ENCODE measurements around the gene CBY1. TPM values are rescaled to one million over a fixed set of nuclear protein-coding genes. Genes with fewer than 3 reads are reported as not detected.

CBY1 gene
- total and polyA plus RNA-seq, 9 of the 15 experiments (the other 6 are each of a cell fraction or from before 2014, with no cell fraction given) = 5.7 to 19.7 (median 10.8) TPM

GRCh38 chr22:38706101-38706900, 49.9 kb downstream of the CBY1 start (continued):
- TF ChIP-seq TCF15 (CRISPR knock-in tag; IDR thresholded peaks at IDR 0.05) (no peak), SMAD2 (IDR thresholded peaks at IDR 0.05; ENCODE audit: low read depth, low read length) (no peak), ELF4 (CRISPR knock-in tag; IDR thresholded peaks at IDR 0.05) (no peak), CC2D1A (IDR thresholded peaks at IDR 0.05) (no peak), MAX (CRISPR knock-in tag; IDR thresholded peaks at IDR 0.05) (peak; percentile 54; the same call in 1 of the 2 replicates), E2F6 (IDR thresholded peaks at IDR 0.05; ENCODE audit: borderline replicate concordance in 1 of 2, extremely low read depth in 1 of 2, insufficient read depth in 1 of 2, insufficient read length in 1 of 2, low read depth in 1 of 2, low read length in 1 of 2, poor library complexity in 1 of 2, severe bottlenecking in 1 of 2) (peak; percentile 27 to 53), NONO (IDR thresholded peaks at IDR 0.05; ENCODE audit: low read depth in 2 of 2, low read length in 1 of 2) (no peak), RUNX1 (IDR thresholded peaks at IDR 0.05; ENCODE audit: low read depth) (no peak), HCFC1 (IDR thresholded peaks at IDR 0.05; ENCODE audit: low read depth, low read length) (no peak), SMARCC2 (IDR thresholded peaks at IDR 0.05; ENCODE audit: low read depth) (no peak), FOXJ2 (tag; IDR thresholded peaks at IDR 0.05) (no peak), ZNF263 (CRISPR knock-in tag; IDR thresholded peaks at IDR 0.05; ENCODE audit: borderline replicate concordance) (no peak)
- TF ChIP-seq, protein P1, sequence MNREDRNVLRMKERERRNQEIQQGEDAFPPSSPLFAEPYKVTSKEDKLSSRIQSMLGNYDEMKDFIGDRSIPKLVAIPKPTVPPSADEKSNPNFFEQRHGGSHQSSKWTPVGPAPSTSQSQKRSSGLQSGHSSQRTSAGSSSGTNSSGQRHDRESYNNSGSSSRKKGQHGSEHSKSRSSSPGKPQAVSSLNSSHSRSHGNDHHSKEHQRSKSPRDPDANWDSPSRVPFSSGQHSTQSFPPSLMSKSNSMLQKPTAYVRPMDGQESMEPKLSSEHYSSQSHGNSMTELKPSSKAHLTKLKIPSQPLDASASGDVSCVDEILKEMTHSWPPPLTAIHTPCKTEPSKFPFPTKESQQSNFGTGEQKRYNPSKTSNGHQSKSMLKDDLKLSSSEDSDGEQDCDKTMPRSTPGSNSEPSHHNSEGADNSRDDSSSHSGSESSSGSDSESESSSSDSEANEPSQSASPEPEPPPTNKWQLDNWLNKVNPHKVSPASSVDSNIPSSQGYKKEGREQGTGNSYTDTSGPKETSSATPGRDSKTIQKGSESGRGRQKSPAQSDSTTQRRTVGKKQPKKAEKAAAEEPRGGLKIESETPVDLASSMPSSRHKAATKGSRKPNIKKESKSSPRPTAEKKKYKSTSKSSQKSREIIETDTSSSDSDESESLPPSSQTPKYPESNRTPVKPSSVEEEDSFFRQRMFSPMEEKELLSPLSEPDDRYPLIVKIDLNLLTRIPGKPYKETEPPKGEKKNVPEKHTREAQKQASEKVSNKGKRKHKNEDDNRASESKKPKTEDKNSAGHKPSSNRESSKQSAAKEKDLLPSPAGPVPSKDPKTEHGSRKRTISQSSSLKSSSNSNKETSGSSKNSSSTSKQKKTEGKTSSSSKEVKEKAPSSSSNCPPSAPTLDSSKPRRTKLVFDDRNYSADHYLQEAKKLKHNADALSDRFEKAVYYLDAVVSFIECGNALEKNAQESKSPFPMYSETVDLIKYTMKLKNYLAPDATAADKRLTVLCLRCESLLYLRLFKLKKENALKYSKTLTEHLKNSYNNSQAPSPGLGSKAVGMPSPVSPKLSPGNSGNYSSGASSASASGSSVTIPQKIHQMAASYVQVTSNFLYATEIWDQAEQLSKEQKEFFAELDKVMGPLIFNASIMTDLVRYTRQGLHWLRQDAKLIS (CRISPR knock-in tag; IDR thresholded peaks at IDR 0.05) = 0 out of 2 replicates have a peak, but pooled peaks have one; percentile 31
- TF ChIP-seq, protein P2, sequence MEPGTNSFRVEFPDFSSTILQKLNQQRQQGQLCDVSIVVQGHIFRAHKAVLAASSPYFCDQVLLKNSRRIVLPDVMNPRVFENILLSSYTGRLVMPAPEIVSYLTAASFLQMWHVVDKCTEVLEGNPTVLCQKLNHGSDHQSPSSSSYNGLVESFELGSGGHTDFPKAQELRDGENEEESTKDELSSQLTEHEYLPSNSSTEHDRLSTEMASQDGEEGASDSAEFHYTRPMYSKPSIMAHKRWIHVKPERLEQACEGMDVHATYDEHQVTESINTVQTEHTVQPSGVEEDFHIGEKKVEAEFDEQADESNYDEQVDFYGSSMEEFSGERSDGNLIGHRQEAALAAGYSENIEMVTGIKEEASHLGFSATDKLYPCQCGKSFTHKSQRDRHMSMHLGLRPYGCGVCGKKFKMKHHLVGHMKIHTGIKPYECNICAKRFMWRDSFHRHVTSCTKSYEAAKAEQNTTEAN (CRISPR knock-in tag; IDR thresholded peaks at IDR 0.05) = no peak
- TF ChIP-seq, protein P3, sequence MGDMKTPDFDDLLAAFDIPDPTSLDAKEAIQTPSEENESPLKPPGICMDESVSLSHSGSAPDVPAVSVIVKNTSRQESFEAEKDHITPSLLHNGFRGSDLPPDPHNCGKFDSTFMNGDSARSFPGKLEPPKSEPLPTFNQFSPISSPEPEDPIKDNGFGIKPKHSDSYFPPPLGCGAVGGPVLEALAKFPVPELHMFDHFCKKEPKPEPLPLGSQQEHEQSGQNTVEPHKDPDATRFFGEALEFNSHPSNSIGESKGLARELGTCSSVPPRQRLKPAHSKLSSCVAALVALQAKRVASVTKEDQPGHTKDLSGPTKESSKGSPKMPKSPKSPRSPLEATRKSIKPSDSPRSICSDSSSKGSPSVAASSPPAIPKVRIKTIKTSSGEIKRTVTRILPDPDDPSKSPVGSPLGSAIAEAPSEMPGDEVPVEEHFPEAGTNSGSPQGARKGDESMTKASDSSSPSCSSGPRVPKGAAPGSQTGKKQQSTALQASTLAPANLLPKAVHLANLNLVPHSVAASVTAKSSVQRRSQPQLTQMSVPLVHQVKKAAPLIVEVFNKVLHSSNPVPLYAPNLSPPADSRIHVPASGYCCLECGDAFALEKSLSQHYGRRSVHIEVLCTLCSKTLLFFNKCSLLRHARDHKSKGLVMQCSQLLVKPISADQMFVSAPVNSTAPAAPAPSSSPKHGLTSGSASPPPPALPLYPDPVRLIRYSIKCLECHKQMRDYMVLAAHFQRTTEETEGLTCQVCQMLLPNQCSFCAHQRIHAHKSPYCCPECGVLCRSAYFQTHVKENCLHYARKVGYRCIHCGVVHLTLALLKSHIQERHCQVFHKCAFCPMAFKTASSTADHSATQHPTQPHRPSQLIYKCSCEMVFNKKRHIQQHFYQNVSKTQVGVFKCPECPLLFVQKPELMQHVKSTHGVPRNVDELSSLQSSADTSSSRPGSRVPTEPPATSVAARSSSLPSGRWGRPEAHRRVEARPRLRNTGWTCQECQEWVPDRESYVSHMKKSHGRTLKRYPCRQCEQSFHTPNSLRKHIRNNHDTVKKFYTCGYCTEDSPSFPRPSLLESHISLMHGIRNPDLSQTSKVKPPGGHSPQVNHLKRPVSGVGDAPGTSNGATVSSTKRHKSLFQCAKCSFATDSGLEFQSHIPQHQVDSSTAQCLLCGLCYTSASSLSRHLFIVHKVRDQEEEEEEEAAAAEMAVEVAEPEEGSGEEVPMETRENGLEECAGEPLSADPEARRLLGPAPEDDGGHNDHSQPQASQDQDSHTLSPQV (IDR thresholded peaks at IDR 0.05) = 0 out of 2 replicates have a peak, but pooled peaks have one; percentile 17
